K562 (cell line): ENCODE data around the gene RNF227. TPM values are rescaled to one million over a fixed set of nuclear protein-coding genes. Genes with fewer than 3 reads are reported as not detected.

Experiments used
- C11orf30 ChIP-seq: fragments of 450-650 bp; IDR thresholded peaks from 2 replicates; pipeline ENCODE4 v1.6.1; 2016; ENCODE audit warnings: low read depth, mild to moderate bottlenecking
- CAMTA2 ChIP-seq: fragments of 250-450 bp; sonication (Bioruptor Pico); conservative IDR thresholded peaks from 2 replicates; pipeline ENCODE4 v1.5.1; 2022
- ESRRB ChIP-seq: fragments of 250-450 bp; sonication (Bioruptor Pico); IDR thresholded peaks from 2 replicates; pipeline ENCODE4 v1.5.0; 2020; ENCODE audit warnings: mild to moderate bottlenecking, moderate library complexity, borderline replicate concordance
- FOSL1 ChIP-seq: fragments of 200-800 bp; sonication (Bioruptor generic); conservative IDR thresholded peaks from 2 replicates; pipeline ENCODE4 v1.6.1; 2016; ENCODE audit warnings: missing genetic modification characterization, missing compliant biosample characterization
- GTF2A2 ChIP-seq: IDR thresholded peaks from 2 replicates; pipeline ENCODE4 v1.6.1; 2016; ENCODE audit warnings: mild to moderate bottlenecking, missing genetic modification characterization, missing compliant biosample characterization
- HDAC2 ChIP-seq: fragments of 450-650 bp; IDR thresholded peaks from 2 replicates; pipeline ENCODE4 v1.6.1; 2016; ENCODE audit warnings: mild to moderate bottlenecking
- KDM1A ChIP-seq, 2 experiments: fragments of 450-650 bp; IDR thresholded peaks; 2 replicates each; pipeline ENCODE4 v1.6.1; 2016; ENCODE audit warnings: mild to moderate bottlenecking in 2 of 2
- MBD2 ChIP-seq: sonication (generic); IDR thresholded peaks from 2 replicates; pipeline ENCODE4 v1.6.1; 2016; ENCODE audit warnings: low read depth, borderline replicate concordance
- MXI1 ChIP-seq: IDR thresholded peaks from 2 replicates; pipeline ENCODE4 v1.6.1; 2011; ENCODE audit warnings: low read depth, mild to moderate bottlenecking, improper control_type of control experiment, low read length
- SIN3B ChIP-seq: fragments of 450-650 bp; IDR thresholded peaks from 2 replicates; pipeline ENCODE4 v1.6.1; 2017; ENCODE audit warnings: low read depth, mild to moderate bottlenecking, moderate library complexity
- ZFP1 ChIP-seq: fragments of 450-650 bp; formaldehyde crosslinking; IDR thresholded peaks from 2 replicates; pipeline ENCODE4 v1.4.0; 2020; ENCODE audit warnings: mild to moderate bottlenecking, mixed read lengths
- ZNF217 ChIP-seq: sonication (generic); formaldehyde crosslinking; IDR thresholded peaks from 2 replicates; pipeline ENCODE4 v1.8.0; 2022; ENCODE audit warnings: mild to moderate bottlenecking, missing genetic modification reagents
- ZNF311 ChIP-seq: fragments of 250-450 bp; sonication (Bioruptor Pico); IDR thresholded peaks from 2 replicates; pipeline ENCODE4 v1.4.0; 2020; ENCODE audit warnings: mild to moderate bottlenecking, moderate library complexity
- ZNF347 ChIP-seq: fragments of 450-650 bp; formaldehyde crosslinking; IDR thresholded peaks from 2 replicates; pipeline ENCODE4 v1.4.0; 2020; ENCODE audit warnings: low read depth, mild to moderate bottlenecking, moderate library complexity
- ZNF764 ChIP-seq: fragments of 250-450 bp; sonication (Bioruptor Pico); IDR thresholded peaks from 2 replicates; pipeline ENCODE4 v1.4.0; 2020; ENCODE audit warnings: low read depth, mild to moderate bottlenecking, moderate library complexity
- polyA plus RNA-seq, 8 experiments: library from polyadenylated mRNA; depleted of rRNA in 4 of 8; stranded (reverse) in 5 of 8; unstranded in 3 of 8; fragments of >200 nt; fragmentation: Nextera tagmentation in 2 of 8; fragmentation: Illumina TruSeq in 1 of 8; extraction: Ambion mirVana in 2 of 8; extraction: Trizol in 1 of 8; gene quantifications; 2 replicates each; pipeline versions ENCODE4 v1.2.1 to v1.2.3, GENCODE V29; 2011 to 2014; ENCODE audit warnings: inconsistent platforms in 1 of 8, missing spikeins in 1 of 8
- total RNA-seq, 7 experiments: library from RNA; depleted of rRNA in 6 of 7; stranded (reverse); fragments of >200 nt in 6 of 7; fragmentation: Illumina TruSeq in 2 of 7; extraction: Trizol in 2 of 7; gene quantifications; 2 replicates each; pipeline versions ENCODE4 v1.2.1 to v1.2.3, GENCODE V29; 2011 to 2021; ENCODE audit warnings: low replicate concordance in 1 of 7
- TF ChIP-seq, protein P1 (sequence below): sonication (generic); formaldehyde crosslinking; IDR thresholded peaks from 2 replicates; pipeline ENCODE4 v1.8.1; 2023; ENCODE audit warnings: missing genetic modification reagents, mild to moderate bottlenecking, borderline replicate concordance
- TF ChIP-seq, protein P2 (sequence below): fragments of 450-650 bp; formaldehyde crosslinking; IDR thresholded peaks from 2 replicates; pipeline ENCODE4 v1.4.0; 2020; ENCODE audit warnings: mild to moderate bottlenecking, moderate library complexity
- TF ChIP-seq, protein P3 (sequence below), 2 experiments: fragments of 450-650 bp in 1 of 2; sonication (generic) in 1 of 2; formaldehyde crosslinking; conservative IDR thresholded peaks; 2 replicates each; pipeline versions ENCODE4 v1.4.0 to v1.8.1; 2020 to 2022; ENCODE audit warnings: mild to moderate bottlenecking in 1 of 2, missing genetic modification reagents in 1 of 2
- TF ChIP-seq, protein P4 (sequence below): fragments of 250-450 bp; sonication (Bioruptor Pico); IDR thresholded peaks from 2 replicates; pipeline ENCODE4 v1.9.0; 2021; ENCODE audit warnings: mild to moderate bottlenecking, inconsistent platforms

The RNF227 gene
- total and polyA plus RNA-seq, 9 of the 15 experiments (the other 6 are each of a cell fraction or from before 2014, with no cell fraction given): 1.1 to 6.7 (median 2.3) TPM

DNA sequence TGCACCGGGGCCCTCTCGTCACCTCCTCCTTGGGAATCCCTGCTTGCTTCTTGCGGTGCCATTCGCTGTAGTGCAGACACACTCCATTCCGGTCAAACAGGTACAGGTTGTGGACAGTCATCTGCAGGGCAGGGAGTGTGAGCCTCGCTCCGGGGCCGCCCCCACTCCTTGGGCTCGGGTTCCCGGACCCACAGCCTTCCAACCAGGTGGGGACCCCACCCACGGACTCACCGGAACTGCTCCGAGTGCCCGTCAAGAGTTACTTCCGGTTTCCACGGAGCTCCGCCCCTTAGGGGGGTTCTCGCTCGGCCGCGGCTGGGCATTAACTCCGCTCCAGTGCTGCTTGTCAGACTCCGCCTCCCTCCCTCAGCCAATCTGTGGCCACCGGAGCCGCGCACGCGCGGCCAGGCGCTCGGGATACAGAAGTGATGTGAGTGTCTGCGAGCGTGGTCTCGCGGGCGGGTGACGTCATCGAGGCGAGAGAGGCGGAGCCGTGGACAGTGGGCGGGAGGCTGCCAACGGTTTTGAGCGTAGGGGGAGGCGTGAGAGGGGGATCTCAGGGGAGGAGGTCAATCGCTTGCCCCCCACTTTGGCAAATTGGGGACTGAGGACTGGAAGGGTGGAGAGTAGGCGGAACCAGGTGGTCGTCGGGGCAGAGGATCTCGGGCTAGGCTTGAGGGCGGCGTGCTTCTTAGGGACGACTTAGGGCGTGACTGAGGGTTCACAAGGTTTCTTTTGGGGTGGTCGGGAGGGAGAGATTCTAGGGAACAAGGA is 15.8 kb upstream of the RNF227 start, which contains the start of the genes CNTROB and TRAPPC1 (continued):
- TF ChIP-seq, protein P1, sequence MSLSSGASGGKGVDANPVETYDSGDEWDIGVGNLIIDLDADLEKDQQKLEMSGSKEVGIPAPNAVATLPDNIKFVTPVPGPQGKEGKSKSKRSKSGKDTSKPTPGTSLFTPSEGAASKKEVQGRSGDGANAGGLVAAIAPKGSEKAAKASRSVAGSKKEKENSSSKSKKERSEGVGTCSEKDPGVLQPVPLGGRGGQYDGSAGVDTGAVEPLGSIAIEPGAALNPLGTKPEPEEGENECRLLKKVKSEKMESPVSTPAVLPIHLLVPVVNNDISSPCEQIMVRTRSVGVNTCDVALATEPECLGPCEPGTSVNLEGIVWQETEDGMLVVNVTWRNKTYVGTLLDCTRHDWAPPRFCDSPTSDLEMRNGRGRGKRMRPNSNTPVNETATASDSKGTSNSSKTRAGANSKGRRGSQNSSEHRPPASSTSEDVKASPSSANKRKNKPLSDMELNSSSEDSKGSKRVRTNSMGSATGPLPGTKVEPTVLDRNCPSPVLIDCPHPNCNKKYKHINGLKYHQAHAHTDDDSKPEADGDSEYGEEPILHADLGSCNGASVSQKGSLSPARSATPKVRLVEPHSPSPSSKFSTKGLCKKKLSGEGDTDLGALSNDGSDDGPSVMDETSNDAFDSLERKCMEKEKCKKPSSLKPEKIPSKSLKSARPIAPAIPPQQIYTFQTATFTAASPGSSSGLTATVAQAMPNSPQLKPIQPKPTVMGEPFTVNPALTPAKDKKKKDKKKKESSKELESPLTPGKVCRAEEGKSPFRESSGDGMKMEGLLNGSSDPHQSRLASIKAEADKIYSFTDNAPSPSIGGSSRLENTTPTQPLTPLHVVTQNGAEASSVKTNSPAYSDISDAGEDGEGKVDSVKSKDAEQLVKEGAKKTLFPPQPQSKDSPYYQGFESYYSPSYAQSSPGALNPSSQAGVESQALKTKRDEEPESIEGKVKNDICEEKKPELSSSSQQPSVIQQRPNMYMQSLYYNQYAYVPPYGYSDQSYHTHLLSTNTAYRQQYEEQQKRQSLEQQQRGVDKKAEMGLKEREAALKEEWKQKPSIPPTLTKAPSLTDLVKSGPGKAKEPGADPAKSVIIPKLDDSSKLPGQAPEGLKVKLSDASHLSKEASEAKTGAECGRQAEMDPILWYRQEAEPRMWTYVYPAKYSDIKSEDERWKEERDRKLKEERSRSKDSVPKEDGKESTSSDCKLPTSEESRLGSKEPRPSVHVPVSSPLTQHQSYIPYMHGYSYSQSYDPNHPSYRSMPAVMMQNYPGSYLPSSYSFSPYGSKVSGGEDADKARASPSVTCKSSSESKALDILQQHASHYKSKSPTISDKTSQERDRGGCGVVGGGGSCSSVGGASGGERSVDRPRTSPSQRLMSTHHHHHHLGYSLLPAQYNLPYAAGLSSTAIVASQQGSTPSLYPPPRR (CRISPR knock-in tag): no peak
- TF ChIP-seq ZNF347 (CRISPR knock-in tag) (no peak), ZNF764 (CRISPR knock-in tag) (no peak), MXI1 (no peak), SIN3B (no peak), ZNF311 (CRISPR knock-in tag) (no peak), ESRRB (CRISPR knock-in tag) (no peak), KDM1A (IDR thresholded peaks at IDR 0.05) (no peak), ZNF217 (CRISPR knock-in tag) (no peak), ZFP1 (CRISPR knock-in tag) (no peak), GTF2A2 (tag) (no peak), C11orf30 (no peak), MBD2 (no peak), HDAC2 (peak; percentile 30; the same call in 1 of the 2 replicates), CAMTA2 (CRISPR knock-in tag) (no peak), FOSL1 (peak; percentile 27; the same call in 1 of the 2 replicates)
- TF ChIP-seq, protein P2, sequence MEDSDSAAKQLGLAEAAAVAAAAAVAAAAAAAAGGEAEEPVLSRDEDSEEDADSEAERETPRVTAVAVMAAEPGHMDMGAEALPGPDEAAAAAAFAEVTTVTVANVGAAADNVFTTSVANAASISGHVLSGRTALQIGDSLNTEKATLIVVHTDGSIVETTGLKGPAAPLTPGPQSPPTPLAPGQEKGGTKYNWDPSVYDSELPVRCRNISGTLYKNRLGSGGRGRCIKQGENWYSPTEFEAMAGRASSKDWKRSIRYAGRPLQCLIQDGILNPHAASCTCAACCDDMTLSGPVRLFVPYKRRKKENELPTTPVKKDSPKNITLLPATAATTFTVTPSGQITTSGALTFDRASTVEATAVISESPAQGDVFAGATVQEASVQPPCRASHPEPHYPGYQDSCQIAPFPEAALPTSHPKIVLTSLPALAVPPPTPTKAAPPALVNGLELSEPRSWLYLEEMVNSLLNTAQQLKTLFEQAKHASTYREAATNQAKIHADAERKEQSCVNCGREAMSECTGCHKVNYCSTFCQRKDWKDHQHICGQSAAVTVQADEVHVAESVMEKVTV (CRISPR knock-in tag): no peak
- TF ChIP-seq, protein P3, sequence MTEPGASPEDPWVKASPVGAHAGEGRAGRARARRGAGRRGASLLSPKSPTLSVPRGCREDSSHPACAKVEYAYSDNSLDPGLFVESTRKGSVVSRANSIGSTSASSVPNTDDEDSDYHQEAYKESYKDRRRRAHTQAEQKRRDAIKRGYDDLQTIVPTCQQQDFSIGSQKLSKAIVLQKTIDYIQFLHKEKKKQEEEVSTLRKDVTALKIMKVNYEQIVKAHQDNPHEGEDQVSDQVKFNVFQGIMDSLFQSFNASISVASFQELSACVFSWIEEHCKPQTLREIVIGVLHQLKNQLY (CRISPR knock-in tag; conservative IDR thresholded peaks at IDR 0.05): no peak
- TF ChIP-seq, protein P4, sequence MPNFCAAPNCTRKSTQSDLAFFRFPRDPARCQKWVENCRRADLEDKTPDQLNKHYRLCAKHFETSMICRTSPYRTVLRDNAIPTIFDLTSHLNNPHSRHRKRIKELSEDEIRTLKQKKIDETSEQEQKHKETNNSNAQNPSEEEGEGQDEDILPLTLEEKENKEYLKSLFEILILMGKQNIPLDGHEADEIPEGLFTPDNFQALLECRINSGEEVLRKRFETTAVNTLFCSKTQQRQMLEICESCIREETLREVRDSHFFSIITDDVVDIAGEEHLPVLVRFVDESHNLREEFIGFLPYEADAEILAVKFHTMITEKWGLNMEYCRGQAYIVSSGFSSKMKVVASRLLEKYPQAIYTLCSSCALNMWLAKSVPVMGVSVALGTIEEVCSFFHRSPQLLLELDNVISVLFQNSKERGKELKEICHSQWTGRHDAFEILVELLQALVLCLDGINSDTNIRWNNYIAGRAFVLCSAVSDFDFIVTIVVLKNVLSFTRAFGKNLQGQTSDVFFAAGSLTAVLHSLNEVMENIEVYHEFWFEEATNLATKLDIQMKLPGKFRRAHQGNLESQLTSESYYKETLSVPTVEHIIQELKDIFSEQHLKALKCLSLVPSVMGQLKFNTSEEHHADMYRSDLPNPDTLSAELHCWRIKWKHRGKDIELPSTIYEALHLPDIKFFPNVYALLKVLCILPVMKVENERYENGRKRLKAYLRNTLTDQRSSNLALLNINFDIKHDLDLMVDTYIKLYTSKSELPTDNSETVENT (CRISPR knock-in tag): 0 out of 2 replicates have a peak, but pooled peaks have one; percentile 47
